ENCODE results near the gene PGR.

The PGR gene

GRCh38 chr11:101008961-101009689 is 120.5 kb downstream of the PGR start:
- no peak for DNase-seq

DNA sequence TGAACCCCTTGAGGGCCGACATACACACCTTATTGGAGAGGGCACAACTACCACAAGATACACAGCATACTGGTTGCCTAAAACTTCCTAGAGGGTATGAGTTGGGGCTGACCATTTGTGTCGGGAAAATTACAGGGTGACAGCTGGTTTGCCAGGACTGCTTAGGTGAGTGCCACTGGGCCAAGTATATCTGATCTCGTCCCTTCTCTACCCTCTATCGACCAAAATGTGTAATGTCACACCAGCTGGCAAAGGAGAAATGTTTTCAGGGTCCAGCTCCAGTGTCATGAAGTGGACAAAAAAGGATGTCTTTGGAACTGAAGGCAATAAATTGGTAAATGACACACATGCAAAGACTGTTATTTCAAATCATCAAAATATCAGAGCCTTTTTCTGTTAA is 126.1 kb downstream of the PGR start:
- DNase-seq, result no peak

GRCh38 chr11:100999756-101000155 is 129.9 kb downstream of the PGR start:
- DNase-seq, result no peak

DNA sequence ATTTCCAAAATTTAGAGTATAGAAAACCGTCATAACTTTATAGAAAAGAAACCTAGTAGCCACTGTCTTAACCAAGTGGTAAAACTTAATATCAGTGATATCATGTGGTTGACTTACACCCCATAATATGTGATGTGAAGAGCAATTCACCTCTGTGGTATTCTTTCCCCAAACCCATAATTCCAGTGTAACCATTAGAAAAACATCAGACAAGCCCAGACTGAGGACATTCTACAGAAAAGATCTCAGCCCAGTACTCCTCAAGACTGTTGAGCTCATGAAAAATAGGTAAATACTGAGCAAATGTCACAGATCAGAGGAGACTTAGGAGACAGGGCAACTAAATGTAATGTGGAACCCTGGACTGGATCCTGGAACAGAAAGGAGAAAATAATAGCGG is 134.6 kb downstream of the PGR start:
- DNase-seq, result no peak

DNA sequence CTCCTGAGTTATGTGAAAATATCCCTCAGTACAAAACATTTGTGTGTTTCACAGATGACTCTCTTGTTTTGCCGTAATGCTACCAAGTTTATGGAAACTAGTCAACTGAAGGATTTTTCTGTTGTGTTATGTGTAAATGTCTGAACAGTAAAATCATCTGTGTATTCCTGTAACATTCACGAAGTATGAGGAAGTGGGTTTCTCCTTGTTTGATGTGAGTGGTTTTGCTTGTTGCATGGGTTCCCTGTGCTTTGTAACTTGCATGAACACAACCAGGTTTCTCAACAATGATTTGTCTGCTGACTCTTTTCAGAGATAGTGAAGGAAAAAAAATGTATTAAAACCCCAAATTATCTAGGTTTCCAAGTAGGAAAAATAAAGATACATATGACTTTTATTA is 138.1 kb downstream of the PGR start:
- no peak for DNase-seq

- no peak for DNase-seq
These were observed 138.7 kb downstream of the PGR start for GRCh38 chr11:100990931-100991330.

DNA sequence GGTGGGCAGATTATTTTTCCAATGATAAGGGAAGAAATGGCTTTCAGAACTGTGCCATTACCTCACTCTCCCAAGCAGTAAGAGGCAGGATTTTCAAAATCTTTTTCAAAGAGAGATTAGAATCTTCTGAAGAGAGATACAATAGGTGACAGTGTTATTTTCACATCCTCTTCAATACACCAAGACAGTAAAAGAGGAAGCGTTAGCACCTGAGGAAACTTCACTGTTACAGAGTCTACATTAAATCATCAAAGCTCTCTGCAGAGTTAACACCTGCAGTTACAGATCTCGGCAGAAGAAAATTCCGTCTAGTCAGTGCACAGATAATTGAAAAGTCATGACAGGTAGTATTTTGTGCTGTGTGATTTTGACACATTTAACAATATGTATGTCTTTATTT is 144.9 kb downstream of the PGR start:
- no peak for DNase-seq

DNA sequence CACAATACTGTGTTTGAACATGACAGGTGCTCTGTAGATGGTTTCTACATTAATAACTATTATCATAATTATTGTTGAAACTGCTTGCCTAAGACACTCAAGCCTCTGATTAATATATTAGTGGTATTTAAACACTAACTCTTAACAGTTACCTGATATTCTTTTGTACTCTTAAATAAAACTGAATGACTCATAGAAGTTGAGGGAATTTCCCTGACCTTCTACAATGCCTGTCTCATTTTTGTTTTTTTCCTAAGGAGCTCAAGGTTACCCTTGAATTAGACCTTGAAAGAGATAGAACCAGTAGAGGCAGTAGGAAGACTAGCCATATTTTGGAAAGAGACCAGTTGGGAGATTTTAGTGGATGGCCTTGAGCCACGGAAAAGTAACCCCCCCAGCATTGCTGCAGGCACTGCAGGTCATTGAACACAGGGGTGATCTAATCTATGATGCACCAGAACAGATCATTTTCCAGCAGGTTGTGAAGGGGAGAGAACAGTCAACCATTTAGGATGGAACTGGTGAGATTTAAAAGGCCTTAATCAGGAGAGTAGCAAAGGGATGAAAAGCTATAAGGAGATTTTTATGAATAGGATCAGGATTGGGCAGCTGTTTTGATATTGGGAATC is 148.3 kb downstream of the PGR start:
- DNase-seq, result no peak

GRCh38 chr11:100980156-100980555 is 149.5 kb downstream of the PGR start:
- DNase-seq, result no peak

Data from NCI-H1105 treated with DMSO at 0.1 percent for 48 hours (cell line).